Lung (tissue), 12 donors: ENCODE data around the gene SAFB. TPM values are rescaled to one million over a fixed set of nuclear protein-coding genes. Genes with fewer than 3 reads are reported as not detected.
"Not testable (repeated sequence)": the region's sequence is repeated elsewhere in the genome, so short reads cannot be mapped to it uniquely, and the experiment has no call there.

Source experiments
- ATAC-seq: fragments of 200-7000 bp; cut with Tn5 transposase; one replicate; pipeline ENCODE4 v1.9.1; 2020; ENCODE audit warnings: moderate number of reproducible peaks; ENCODE audit not compliant: insufficient read depth, low FRiP score
- DNase-seq, 3 donors: peaks; one replicate each; pipeline ENCODE4 v3.0.0-alpha.2; 2013 to 2017
- H3K27ac ChIP-seq, 2 donors: one replicate each; pipeline ENCODE4 v1.5.1; 2013; ENCODE audit warnings: mild to moderate bottlenecking in 2 of 2, moderate library complexity in 2 of 2, control low read depth in 1 of 2, inconsistent platforms in 1 of 2, low read depth in 1 of 2, low read length in 1 of 2
- H3K27me3 ChIP-seq, 3 donors: one replicate each; pipeline ENCODE4 v1.5.1; 2013; ENCODE audit warnings: low read length in 2 of 3; ENCODE audit not compliant: control insufficient read depth in 3 of 3, insufficient read depth in 3 of 3
- H3K36me3 ChIP-seq, 4 donors: one replicate each; pipeline ENCODE4 v1.5.1; 2013; ENCODE audit warnings: low read length in 4 of 4, mild to moderate bottlenecking in 1 of 4, moderate library complexity in 1 of 4; ENCODE audit not compliant: control insufficient read depth in 4 of 4, insufficient read depth in 4 of 4
- H3K4me1 ChIP-seq, 5 donors: one replicate each; pipeline ENCODE4 v1.5.1; 2013; ENCODE audit warnings: low read length in 5 of 5, mild to moderate bottlenecking in 2 of 5, moderate library complexity in 1 of 5; ENCODE audit not compliant: control insufficient read depth in 5 of 5, insufficient read depth in 5 of 5
- H3K4me3 ChIP-seq: one replicate; pipeline ENCODE4 v1.5.1; 2013; ENCODE audit warnings: mild to moderate bottlenecking, control low read depth, moderate library complexity
- H3K9ac ChIP-seq, 2 donors: one replicate each; pipeline ENCODE4 v1.5.1; 2013; ENCODE audit warnings: low read length in 2 of 2, control low read depth in 1 of 2; ENCODE audit not compliant: insufficient read depth in 1 of 2
- H3K9me3 ChIP-seq, 4 donors: one replicate each; pipeline ENCODE4 v1.5.1; 2013; ENCODE audit warnings: low read length in 3 of 4, mild to moderate bottlenecking in 1 of 4, moderate library complexity in 1 of 4; ENCODE audit not compliant: control insufficient read depth in 4 of 4, insufficient read depth in 3 of 4
- WGBS, 2 donors: extraction: QIAGEN DNeasy Blood & Tissue Kit; methylation state at CpG; one replicate each; pipeline ENCODE4 v1.1.7; 2013; 5-methylcytosine and 5-hydroxymethylcytosine counted together
- polyA plus RNA-seq, 2 donors: library from polyadenylated mRNA; stranded (reverse); fragments of 200-250 nt; gene quantifications; one replicate each; pipeline ENCODE4 v1.2.1, GENCODE V29; 2013
- total RNA-seq, 2 donors: library from RNA; depleted of rRNA in 1 of 2; stranded (reverse); fragments of >200 nt in 1 of 2; gene quantifications; one replicate each; pipeline ENCODE4 v1.2.1, GENCODE V29; 2014 to 2021
- TF ChIP-seq, protein P1 (sequence below): IDR thresholded peaks from 2 replicates; pipeline ENCODE4 v1.5.1; 2012; ENCODE audit warnings: mild to moderate bottlenecking; ENCODE audit errors: control extremely low read depth, extremely low read depth
- donor health status: control.
- donor health status: control.
- donor health status: Bipolar disorder and iron deficiency.
- donor health status: healthy.
- donor health status: DM: yes; HTN: yes; CAD: no.

Gene SAFB
- total and polyA plus RNA-seq, 4 donors = 59.5 to 130 (median 77.7) TPM

DNA sequence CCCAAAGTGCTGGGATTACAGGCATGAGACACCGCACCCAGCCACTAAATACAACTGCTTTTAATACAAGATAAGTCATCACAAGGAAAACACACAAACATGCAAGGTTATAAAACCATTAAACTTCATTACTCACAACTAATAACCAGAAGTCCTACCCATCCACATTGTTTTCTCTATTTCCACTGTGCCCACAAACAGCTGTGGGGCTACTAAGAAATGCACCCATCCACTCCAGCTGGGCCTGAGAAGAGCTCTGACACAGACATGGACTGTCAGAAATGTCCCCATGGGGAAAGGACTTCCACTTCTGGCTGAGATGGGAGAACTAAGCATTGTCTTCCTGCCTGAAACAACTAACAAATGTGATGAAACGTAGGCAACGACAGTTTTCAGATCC, 17.5 kb upstream of the SAFB start:
- Histone ChIP-seq H3K4me1 (no peaks in the 10 kb centered on the region), H3K9me3 (peaks cover 0 to 2% (median 0%) of the 10 kb centered on the region in 4 donors), H3K27ac (no peak overlapping the region), H3K9ac (no peak overlapping the region), H3K27me3 (no peaks in the 10 kb centered on the region), H3K36me3 (peaks cover 31 to 65% (median 42%) of the 10 kb centered on the region in 4 donors), H3K4me3 (no peak overlapping the region)
- TF ChIP-seq, protein P1, sequence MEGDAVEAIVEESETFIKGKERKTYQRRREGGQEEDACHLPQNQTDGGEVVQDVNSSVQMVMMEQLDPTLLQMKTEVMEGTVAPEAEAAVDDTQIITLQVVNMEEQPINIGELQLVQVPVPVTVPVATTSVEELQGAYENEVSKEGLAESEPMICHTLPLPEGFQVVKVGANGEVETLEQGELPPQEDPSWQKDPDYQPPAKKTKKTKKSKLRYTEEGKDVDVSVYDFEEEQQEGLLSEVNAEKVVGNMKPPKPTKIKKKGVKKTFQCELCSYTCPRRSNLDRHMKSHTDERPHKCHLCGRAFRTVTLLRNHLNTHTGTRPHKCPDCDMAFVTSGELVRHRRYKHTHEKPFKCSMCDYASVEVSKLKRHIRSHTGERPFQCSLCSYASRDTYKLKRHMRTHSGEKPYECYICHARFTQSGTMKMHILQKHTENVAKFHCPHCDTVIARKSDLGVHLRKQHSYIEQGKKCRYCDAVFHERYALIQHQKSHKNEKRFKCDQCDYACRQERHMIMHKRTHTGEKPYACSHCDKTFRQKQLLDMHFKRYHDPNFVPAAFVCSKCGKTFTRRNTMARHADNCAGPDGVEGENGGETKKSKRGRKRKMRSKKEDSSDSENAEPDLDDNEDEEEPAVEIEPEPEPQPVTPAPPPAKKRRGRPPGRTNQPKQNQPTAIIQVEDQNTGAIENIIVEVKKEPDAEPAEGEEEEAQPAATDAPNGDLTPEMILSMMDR = no peak
- DNase-seq (no peak), ATAC-seq (no peak)
- 88 to 91% methylated on average over 3 of the region's 3 CpGs for WGBS, 2 donors

- H3K4me1 ChIP-seq = no peaks in the 10 kb centered on the region
- H3K27me3 ChIP-seq = no peaks in the 10 kb centered on the region
- no peak for DNase-seq
- ATAC-seq = no peak
- H3K9me3 ChIP-seq = no peaks in the 10 kb centered on the region
- 92 to 94% methylated on average over 16 of the region's 16 CpGs for WGBS, 2 donors
- TF ChIP-seq, protein P1 = no peak
- H3K27ac ChIP-seq = no peak overlapping the region
- no peak overlapping the region for H3K4me3 ChIP-seq
- H3K9ac ChIP-seq = no peak overlapping the region
- H3K36me3 ChIP-seq = peaks cover 28 to 59% (median 38%) of the 10 kb centered on the region in 4 donors
Observed at GRCh38 chr19:5607318-5608275, 15.3 kb upstream of the SAFB start.

GRCh38 chr19:5608291-5608690, 14.6 kb upstream of the SAFB start:
- H3K36me3 ChIP-seq = peaks cover 28 to 62% (median 43%) of the 10 kb centered on the region in 4 donors
- ATAC-seq (no peak), DNase-seq (no peak)
- H3K27me3 ChIP-seq = no peaks in the 10 kb centered on the region
- H3K4me3 ChIP-seq = no peak overlapping the region
- TF ChIP-seq, protein P1 = no peak
- H3K4me1 ChIP-seq = no peaks in the 10 kb centered on the region
- no peaks in the 10 kb centered on the region for H3K9me3 ChIP-seq
- no peak overlapping the region for H3K9ac ChIP-seq
- H3K27ac ChIP-seq = no peak overlapping the region
- 93 to 97% methylated on average over 10 of the region's 10 CpGs for WGBS, 2 donors

DNA sequence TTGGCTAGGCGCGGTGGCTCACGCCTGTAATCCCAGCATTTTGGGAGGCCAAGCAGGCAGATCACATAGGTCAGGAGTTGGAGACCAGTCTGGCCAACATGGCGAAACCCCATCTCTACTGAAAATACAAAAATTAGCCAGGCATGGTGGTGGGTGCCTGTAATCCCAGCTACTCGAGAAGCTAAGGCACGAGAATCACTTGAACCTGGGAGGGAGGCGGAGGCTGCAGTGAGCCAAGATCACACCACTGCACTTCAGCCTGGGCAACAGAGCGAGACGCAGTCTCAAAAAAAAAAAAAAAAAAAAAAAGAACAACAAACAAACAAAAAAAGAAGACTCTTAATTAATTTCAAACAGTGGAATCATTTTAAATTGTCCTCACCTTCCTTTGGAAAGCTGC, 14.1 kb upstream of the SAFB start:
- H3K4me3 ChIP-seq, ATAC-seq, H3K9ac ChIP-seq, H3K9me3 ChIP-seq, H3K4me1 ChIP-seq, DNase-seq, H3K27me3 ChIP-seq, H3K27ac ChIP-seq: not testable (repeated sequence)
- peaks cover 28 to 63% (median 46%) of the 10 kb centered on the region in 4 donors for H3K36me3 ChIP-seq
- WGBS, 2 donors = 97 to 98% methylated on average over 9 of the region's 9 CpGs
